Gastroesophageal sphincter (tissue), 3 donors: ENCODE data around the gene RIPK3.

Experiments
- CTCF ChIP-seq, 4 experiments: fragments of 200-600 bp in 2 of 4; fragments of 450-650 bp in 2 of 4; sonication (generic) in 1 of 4; IDR thresholded peaks; one replicate each; pipeline ENCODE4 v1.5.1; 2017 to 2019; ENCODE audit warnings: antibody characterized with exemption in 4 of 4, mild to moderate bottlenecking in 2 of 4, moderate library complexity in 2 of 4
- POLR2A ChIP-seq, 2 donors: fragments of 450-650 bp; IDR thresholded peaks; one replicate each; pipeline ENCODE4 v1.6.1; 2017; ENCODE audit warnings: antibody characterized with exemption in 2 of 2, mild to moderate bottlenecking in 2 of 2, moderate library complexity in 1 of 2
- POLR2AphosphoS5 ChIP-seq: sonication (generic); formaldehyde crosslinking; IDR thresholded peaks from one replicate; pipeline ENCODE4 v1.6.1; 2017; ENCODE audit warnings: antibody characterized with exemption

DNA sequence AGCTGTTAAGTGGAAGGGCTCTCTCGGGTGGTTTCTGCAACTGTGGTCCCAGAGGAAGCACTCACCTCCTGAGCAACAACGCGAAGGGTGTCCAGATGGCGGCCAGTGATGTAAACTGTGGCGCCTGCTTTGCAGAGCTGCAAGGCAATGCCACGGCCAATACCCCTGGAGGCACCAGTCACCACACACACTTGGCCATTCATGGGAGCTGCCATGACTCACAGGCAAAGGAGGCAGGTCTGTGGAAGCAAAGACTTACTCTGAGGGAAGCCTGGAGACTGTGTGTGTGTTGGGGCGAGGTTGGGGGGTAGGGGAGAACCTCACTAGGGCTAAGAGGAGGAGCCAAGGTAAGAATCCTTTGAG lies 40.9 kb downstream of the RIPK3 start:
- no peak for TF ChIP-seq POLR2A (IDR thresholded peaks at IDR 0.05)
- TF ChIP-seq CTCF (IDR thresholded peaks at IDR 0.05): no peak
- TF ChIP-seq POLR2AphosphoS5: no peak
